Measurements from ENCODE around the gene DNTT. TPM values are rescaled to one million over a fixed set of nuclear protein-coding genes. Genes with fewer than 3 reads are reported as not detected.

DNTT gene
- polyA plus RNA-seq, 2 donors: not detected

- H3K27ac ChIP-seq (ENCODE audit: low read depth in 2 of 2, low read length in 1 of 2): no peak overlapping the region
- WGBS, 2 donors: 44 to 47% methylated on average over 3 of the region's 3 CpGs
- no peaks in the 10 kb centered on the region for H3K9me3 ChIP-seq (ENCODE audit: control insufficient read depth in 2 of 2, insufficient read depth in 1 of 2, low read depth in 1 of 2, low read length in 1 of 2)
- no peaks in the 10 kb centered on the region for H3K36me3 ChIP-seq (ENCODE audit: control insufficient read depth in 2 of 2, insufficient read depth in 2 of 2, low read length in 1 of 2)
- H3K4me1 ChIP-seq (ENCODE audit: control insufficient read depth in 2 of 2, insufficient read depth in 2 of 2, low read length in 1 of 2): no peaks in the 10 kb centered on the region
- no peaks in the 10 kb centered on the region for H3K27me3 ChIP-seq (ENCODE audit: control insufficient read depth in 1 of 2, insufficient read depth in 2 of 2, low read length in 2 of 2)
- H3K4me3 ChIP-seq (ENCODE audit: low read depth in 1 of 2, low read length in 2 of 2): no peak overlapping the region
These were observed 15.7 kb downstream of the DNTT start for GRCh38 chr10:96319754-96320474.

DNA sequence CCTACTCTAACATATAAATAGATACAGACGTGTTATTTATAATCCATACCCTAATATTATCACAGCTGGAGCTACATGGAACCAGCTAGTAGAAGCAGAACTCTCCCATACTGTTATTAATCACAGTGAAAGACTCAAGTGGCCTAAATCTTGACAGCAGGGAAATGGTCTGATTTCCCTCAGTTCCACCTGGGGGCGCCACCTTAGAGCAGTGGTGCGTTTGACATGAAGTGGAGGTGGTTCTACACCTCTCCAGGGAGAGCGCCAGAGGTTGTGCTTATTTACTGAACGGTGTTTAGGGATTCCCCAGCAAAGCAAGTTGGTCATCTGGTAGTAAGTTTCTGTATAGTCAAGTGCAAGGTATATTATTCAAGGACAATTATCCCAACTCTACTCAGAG, 17.6 kb downstream of the DNTT start:
- H3K27ac ChIP-seq (ENCODE audit: low read depth in 2 of 2, low read length in 1 of 2): no peak overlapping the region
- H3K9me3 ChIP-seq (ENCODE audit: control insufficient read depth in 2 of 2, insufficient read depth in 1 of 2, low read depth in 1 of 2, low read length in 1 of 2): no peaks in the 10 kb centered on the region
- H3K4me3 ChIP-seq (ENCODE audit: low read depth in 1 of 2, low read length in 2 of 2): no peak overlapping the region
- no peaks in the 10 kb centered on the region for H3K27me3 ChIP-seq (ENCODE audit: control insufficient read depth in 1 of 2, insufficient read depth in 2 of 2, low read length in 2 of 2)
- no peaks in the 10 kb centered on the region for H3K36me3 ChIP-seq (ENCODE audit: control insufficient read depth in 2 of 2, insufficient read depth in 2 of 2, low read length in 1 of 2)
- 59 to 63% methylated on average over 5 of the region's 5 CpGs for WGBS, 2 donors
- H3K4me1 ChIP-seq (ENCODE audit: control insufficient read depth in 2 of 2, insufficient read depth in 2 of 2, low read length in 1 of 2): no peaks in the 10 kb centered on the region

GRCh38 chr10:96322275-96322674, 18.0 kb downstream of the DNTT start:
- Histone ChIP-seq H3K4me1 (ENCODE audit: control insufficient read depth in 2 of 2, insufficient read depth in 2 of 2, low read length in 1 of 2) (no peaks in the 10 kb centered on the region), H3K27ac (ENCODE audit: low read depth in 2 of 2, low read length in 1 of 2) (no peak overlapping the region), H3K4me3 (ENCODE audit: low read depth in 1 of 2, low read length in 2 of 2) (no peak overlapping the region), H3K36me3 (ENCODE audit: control insufficient read depth in 2 of 2, insufficient read depth in 2 of 2, low read length in 1 of 2) (no peaks in the 10 kb centered on the region), H3K9me3 (ENCODE audit: control insufficient read depth in 2 of 2, insufficient read depth in 1 of 2, low read depth in 1 of 2, low read length in 1 of 2) (no peaks in the 10 kb centered on the region), H3K27me3 (ENCODE audit: control insufficient read depth in 1 of 2, insufficient read depth in 2 of 2, low read length in 2 of 2) (no peaks in the 10 kb centered on the region)
- 85 to 89% methylated on average over 1 of the region's 1 CpG for WGBS, 2 donors

- Histone ChIP-seq H3K9me3 (ENCODE audit: control insufficient read depth in 2 of 2, insufficient read depth in 1 of 2, low read depth in 1 of 2, low read length in 1 of 2) (no peaks in the 10 kb centered on the region), H3K27ac (ENCODE audit: low read depth in 2 of 2, low read length in 1 of 2) (no peak overlapping the region), H3K4me1 (ENCODE audit: control insufficient read depth in 2 of 2, insufficient read depth in 2 of 2, low read length in 1 of 2) (no peaks in the 10 kb centered on the region), H3K27me3 (ENCODE audit: control insufficient read depth in 1 of 2, insufficient read depth in 2 of 2, low read length in 2 of 2) (no peaks in the 10 kb centered on the region), H3K36me3 (ENCODE audit: control insufficient read depth in 2 of 2, insufficient read depth in 2 of 2, low read length in 1 of 2) (no peaks in the 10 kb centered on the region), H3K4me3 (ENCODE audit: low read depth in 1 of 2, low read length in 2 of 2) (no peak overlapping the region)
- WGBS, 2 donors: 65 to 78% methylated on average over 2 of the region's 2 CpGs
These were observed 20.2 kb downstream of the DNTT start for GRCh38 chr10:96324447-96324846.

DNA sequence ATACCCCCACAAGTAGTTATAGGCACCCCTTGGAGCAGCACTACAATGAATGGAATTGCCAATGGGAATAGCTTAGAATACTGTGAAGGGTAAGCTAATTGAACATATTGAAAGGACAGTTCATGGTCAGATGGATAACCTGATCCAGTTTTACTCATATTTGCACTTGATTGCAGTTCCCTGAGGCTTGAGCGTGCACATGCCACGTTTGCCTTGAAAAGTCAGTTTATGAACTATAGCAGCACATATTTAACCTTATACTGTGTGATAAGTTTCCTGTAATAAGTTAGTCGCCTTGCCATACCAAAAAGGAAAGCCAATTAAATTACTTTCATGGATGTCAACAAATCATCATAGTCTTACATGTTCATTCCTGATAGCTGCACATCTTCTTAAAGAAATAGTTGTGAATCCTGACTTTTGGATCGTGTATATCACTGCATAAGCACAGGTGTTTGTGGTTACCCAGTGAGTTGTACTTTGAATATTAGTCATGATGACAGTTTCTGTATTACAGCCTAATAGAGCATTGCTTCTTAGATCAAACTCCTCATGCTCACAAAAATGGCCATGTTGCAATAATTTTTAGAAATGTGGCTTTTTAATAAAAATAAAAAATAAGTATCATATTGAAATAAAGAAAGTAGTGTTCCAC, 21.6 kb downstream of the DNTT start:
- 69 to 74% methylated on average over 4 of the region's 4 CpGs for WGBS, 2 donors
- H3K27me3 ChIP-seq (ENCODE audit: control insufficient read depth in 1 of 2, insufficient read depth in 2 of 2, low read length in 2 of 2): no peaks in the 10 kb centered on the region
- H3K4me1 ChIP-seq (ENCODE audit: control insufficient read depth in 2 of 2, insufficient read depth in 2 of 2, low read length in 1 of 2): no peaks in the 10 kb centered on the region
- H3K27ac ChIP-seq (ENCODE audit: low read depth in 2 of 2, low read length in 1 of 2): no peak overlapping the region
- H3K9me3 ChIP-seq (ENCODE audit: control insufficient read depth in 2 of 2, insufficient read depth in 1 of 2, low read depth in 1 of 2, low read length in 1 of 2): no peaks in the 10 kb centered on the region
- H3K4me3 ChIP-seq (ENCODE audit: low read depth in 1 of 2, low read length in 2 of 2): no peak overlapping the region
- H3K36me3 ChIP-seq (ENCODE audit: control insufficient read depth in 2 of 2, insufficient read depth in 2 of 2, low read length in 1 of 2): no peaks in the 10 kb centered on the region

DNA sequence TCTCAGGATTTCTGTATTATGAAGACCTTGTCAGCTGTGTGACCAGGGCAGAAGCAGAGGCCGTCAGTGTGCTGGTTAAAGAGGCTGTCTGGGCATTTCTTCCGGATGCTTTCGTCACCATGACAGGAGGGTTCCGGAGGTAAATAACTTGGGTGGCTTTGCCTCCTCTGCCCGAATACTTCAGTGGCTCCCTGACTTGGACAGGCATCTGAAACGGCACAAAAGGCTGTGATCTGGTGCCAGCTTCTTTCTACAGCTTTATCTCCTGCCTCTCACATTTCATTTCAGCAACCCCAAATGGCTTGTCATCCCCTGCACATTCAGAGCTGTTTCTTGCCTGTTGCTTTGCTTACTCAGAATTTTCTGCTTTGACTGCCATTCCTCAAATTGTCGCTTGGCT, 23.2 kb downstream of the DNTT start:
- no peak overlapping the region for H3K27ac ChIP-seq (ENCODE audit: low read depth in 2 of 2, low read length in 1 of 2)
- H3K4me3 ChIP-seq (ENCODE audit: low read depth in 1 of 2, low read length in 2 of 2): no peak overlapping the region
- H3K27me3 ChIP-seq (ENCODE audit: control insufficient read depth in 1 of 2, insufficient read depth in 2 of 2, low read length in 2 of 2): no peaks in the 10 kb centered on the region
- H3K9me3 ChIP-seq (ENCODE audit: control insufficient read depth in 2 of 2, insufficient read depth in 1 of 2, low read depth in 1 of 2, low read length in 1 of 2): no peaks in the 10 kb centered on the region
- no peaks in the 10 kb centered on the region for H3K36me3 ChIP-seq (ENCODE audit: control insufficient read depth in 2 of 2, insufficient read depth in 2 of 2, low read length in 1 of 2)
- 58 to 65% methylated on average over 7 of the region's 7 CpGs for WGBS, 2 donors
- H3K4me1 ChIP-seq (ENCODE audit: control insufficient read depth in 2 of 2, insufficient read depth in 2 of 2, low read length in 1 of 2): no peaks in the 10 kb centered on the region

DNA sequence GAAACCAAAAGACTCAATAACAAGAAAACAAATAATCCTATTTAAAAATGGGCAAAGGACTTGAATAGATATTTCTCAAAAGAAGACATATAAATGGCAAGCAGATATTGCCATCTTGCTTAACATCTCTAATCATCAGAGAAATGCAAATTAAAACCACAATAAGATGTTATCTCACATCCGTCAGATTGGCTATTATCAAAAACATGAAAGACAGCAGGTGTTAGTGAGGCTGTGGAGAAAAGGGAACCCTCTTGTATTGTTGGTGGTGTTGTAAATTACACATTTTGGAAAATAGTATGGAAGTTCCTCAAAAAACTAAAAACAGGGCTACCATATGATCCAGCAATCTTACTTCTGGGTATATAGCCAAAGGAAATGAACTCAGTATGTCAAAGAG, 28.9 kb downstream of the DNTT start:
- Histone ChIP-seq H3K27ac (ENCODE audit: low read depth in 2 of 2, low read length in 1 of 2) (no peak overlapping the region), H3K36me3 (ENCODE audit: control insufficient read depth in 2 of 2, insufficient read depth in 2 of 2, low read length in 1 of 2) (no peaks in the 10 kb centered on the region)

DNA sequence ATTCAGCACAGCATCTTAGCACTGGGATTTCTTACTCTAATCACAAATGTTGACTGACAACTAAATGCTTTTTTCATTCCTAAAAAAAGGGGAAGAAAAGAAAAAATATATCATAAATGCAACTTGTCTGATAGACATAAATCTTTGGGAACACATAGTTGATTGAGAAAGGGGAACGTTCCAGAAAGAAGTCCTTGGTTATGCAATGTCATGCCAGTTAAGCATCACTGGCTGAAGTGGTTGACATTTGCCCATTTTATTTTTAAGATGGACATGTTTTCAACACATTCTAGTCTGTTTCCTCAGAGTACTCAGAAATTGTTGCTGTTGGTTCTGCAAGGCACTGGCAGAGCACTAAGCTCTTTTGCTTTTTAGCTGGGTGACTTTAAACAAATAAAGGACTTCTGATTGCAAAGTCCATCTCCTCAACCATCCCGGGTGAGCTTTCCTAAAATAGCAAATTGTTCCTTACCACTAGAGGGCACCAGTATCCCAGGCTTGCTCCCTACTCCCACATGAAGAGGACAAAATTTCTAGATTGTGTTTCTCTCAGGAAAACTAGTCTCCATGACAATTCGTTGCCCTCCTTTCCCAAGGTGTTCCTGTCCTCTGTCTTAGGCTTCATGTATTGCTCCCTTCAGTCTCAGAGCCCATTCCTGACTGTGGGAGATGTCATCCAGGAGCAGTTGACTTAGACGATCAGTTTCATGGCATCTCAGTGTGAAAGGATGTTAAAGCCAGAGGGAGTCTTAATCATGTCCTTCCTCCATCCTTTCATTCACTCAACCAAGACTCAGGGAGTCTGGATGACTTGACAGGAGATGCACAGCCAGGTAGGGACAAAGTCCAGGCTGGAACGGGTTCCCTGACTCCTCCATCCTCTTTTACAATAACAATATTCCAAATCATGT, 30.6 kb downstream of the DNTT start:
- no peak overlapping the region for H3K4me3 ChIP-seq (ENCODE audit: low read depth in 1 of 2, low read length in 2 of 2)
- no peaks in the 10 kb centered on the region for H3K4me1 ChIP-seq (ENCODE audit: control insufficient read depth in 2 of 2, insufficient read depth in 2 of 2, low read length in 1 of 2)
- no peaks in the 10 kb centered on the region for H3K27me3 ChIP-seq (ENCODE audit: control insufficient read depth in 1 of 2, insufficient read depth in 2 of 2, low read length in 2 of 2)
- no peaks in the 10 kb centered on the region for H3K36me3 ChIP-seq (ENCODE audit: control insufficient read depth in 2 of 2, insufficient read depth in 2 of 2, low read length in 1 of 2)
- H3K27ac ChIP-seq (ENCODE audit: low read depth in 2 of 2, low read length in 1 of 2): no peak overlapping the region
- 35 to 40% methylated on average over 5 of the region's 5 CpGs for WGBS, 2 donors
- H3K9me3 ChIP-seq (ENCODE audit: control insufficient read depth in 2 of 2, insufficient read depth in 1 of 2, low read depth in 1 of 2, low read length in 1 of 2): no peaks in the 10 kb centered on the region

More for the DNA sequence above, 28.9 kb downstream of the DNTT start:
- 70 to 71% methylated on average over 1 of the region's 1 CpG for WGBS, 2 donors
- H3K4me1 ChIP-seq (ENCODE audit: control insufficient read depth in 2 of 2, insufficient read depth in 2 of 2, low read length in 1 of 2): no peaks in the 10 kb centered on the region
- H3K4me3 ChIP-seq (ENCODE audit: low read depth in 1 of 2, low read length in 2 of 2): no peak overlapping the region
- no peaks in the 10 kb centered on the region for H3K9me3 ChIP-seq (ENCODE audit: control insufficient read depth in 2 of 2, insufficient read depth in 1 of 2, low read depth in 1 of 2, low read length in 1 of 2)
- no peaks in the 10 kb centered on the region for H3K27me3 ChIP-seq (ENCODE audit: control insufficient read depth in 1 of 2, insufficient read depth in 2 of 2, low read length in 2 of 2)

DNA sequence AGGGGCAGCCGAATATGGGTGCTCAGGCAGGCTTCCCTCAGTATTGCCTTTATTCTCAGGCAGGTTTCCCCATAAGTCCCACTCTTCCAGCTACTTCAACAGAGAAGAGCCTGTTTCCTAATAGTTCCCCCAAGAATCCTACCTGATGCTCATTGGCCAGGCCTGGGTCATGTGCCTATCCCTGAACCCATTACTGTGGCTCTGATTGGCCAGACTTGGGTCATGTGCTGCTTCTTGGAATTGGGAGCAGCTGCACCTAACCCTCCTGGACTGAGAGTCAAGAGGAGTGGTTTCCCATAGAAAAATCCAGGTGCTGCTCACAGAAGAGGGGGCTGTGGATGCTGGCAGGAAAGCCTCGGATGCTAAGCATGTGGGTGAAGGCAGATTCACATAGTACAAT, 32.9 kb downstream of the DNTT start:
- Histone ChIP-seq H3K4me3 (ENCODE audit: low read depth in 1 of 2, low read length in 2 of 2) (no peak overlapping the region), H3K36me3 (ENCODE audit: control insufficient read depth in 2 of 2, insufficient read depth in 2 of 2, low read length in 1 of 2) (no peaks in the 10 kb centered on the region), H3K27ac (ENCODE audit: low read depth in 2 of 2, low read length in 1 of 2) (no peak overlapping the region), H3K9me3 (ENCODE audit: control insufficient read depth in 2 of 2, insufficient read depth in 1 of 2, low read depth in 1 of 2, low read length in 1 of 2) (no peaks in the 10 kb centered on the region), H3K27me3 (ENCODE audit: control insufficient read depth in 1 of 2, insufficient read depth in 2 of 2, low read length in 2 of 2) (no peaks in the 10 kb centered on the region), H3K4me1 (ENCODE audit: control insufficient read depth in 2 of 2, insufficient read depth in 2 of 2, low read length in 1 of 2) (no peaks in the 10 kb centered on the region)
- WGBS, 2 donors: 84 to 85% methylated on average over 2 of the region's 2 CpGs
